Liver (tissue), 9 donors: Measurements from ENCODE around the gene VEGFB. TPM values are rescaled to one million over a fixed set of nuclear protein-coding genes. Genes with fewer than 3 reads are reported as not detected.

ENCODE experiments used
- DNase-seq: peaks from one replicate; pipeline ENCODE4 v3.0.0-alpha.2; 2017; ENCODE audit warnings: low spot score
- H3K27ac ChIP-seq, 2 donors: one replicate each; pipeline ENCODE4 v1.7.0; 2013; ENCODE audit warnings: inconsistent platforms in 2 of 2, low read length in 2 of 2, control low read depth in 1 of 2, low read depth in 1 of 2, mild to moderate bottlenecking in 1 of 2
- H3K27me3 ChIP-seq, 4 donors: one replicate each; pipeline versions ENCODE4 v1.6.1 to v1.7.0; 2013; ENCODE audit warnings: low read length in 3 of 4, inconsistent platforms in 1 of 4, mild to moderate bottlenecking in 1 of 4, moderate library complexity in 1 of 4; ENCODE audit not compliant: control insufficient read depth in 4 of 4, insufficient read depth in 4 of 4
- H3K36me3 ChIP-seq, 4 donors: one replicate each; pipeline versions ENCODE4 v1.6.1 to v1.7.0; 2013; ENCODE audit warnings: low read length in 3 of 4, mild to moderate bottlenecking in 3 of 4, low read depth in 1 of 4, moderate library complexity in 1 of 4; ENCODE audit not compliant: control insufficient read depth in 4 of 4, insufficient read depth in 3 of 4
- H3K4me1 ChIP-seq, 4 donors: one replicate each; pipeline versions ENCODE4 v1.6.1 to v1.7.0; 2013; ENCODE audit warnings: low read length in 3 of 4, mild to moderate bottlenecking in 3 of 4, moderate library complexity in 1 of 4; ENCODE audit not compliant: control insufficient read depth in 4 of 4, insufficient read depth in 4 of 4
- H3K4me3 ChIP-seq, 3 donors: one replicate each; pipeline versions ENCODE4 v1.6.1 to v1.7.0; 2013; ENCODE audit warnings: low read length in 3 of 3, control low read depth in 1 of 3, low read depth in 1 of 3, mild to moderate bottlenecking in 1 of 3
- H3K9ac ChIP-seq, 2 donors: one replicate each; pipeline ENCODE4 v1.7.0; 2013; ENCODE audit warnings: low read length in 2 of 2, mild to moderate bottlenecking in 2 of 2, moderate library complexity in 2 of 2, control low read depth in 1 of 2, low read depth in 1 of 2
- H3K9me3 ChIP-seq, 4 donors: one replicate each; pipeline versions ENCODE4 v1.6.1 to v1.7.0; 2013; ENCODE audit warnings: low read length in 3 of 4; ENCODE audit not compliant: control insufficient read depth in 4 of 4
- CTCF ChIP-seq: fragments of 150-350 bp; IDR thresholded peaks from 2 replicates; pipeline ENCODE4 v1.5.1; 2017; ENCODE audit warnings: improper control_type of control experiment, low read depth, low read length; ENCODE audit not compliant: missing input control
- EGR1 ChIP-seq, 2 donors: IDR thresholded peaks; 2 replicates each; pipeline ENCODE4 v1.6.1; 2016 to 2018; ENCODE audit warnings: antibody characterized with exemption in 2 of 2, low read depth in 2 of 2
- FOXA1 ChIP-seq: IDR thresholded peaks from 2 replicates; pipeline ENCODE4 v1.6.1; 2016; ENCODE audit warnings: antibody characterized with exemption
- FOXA2 ChIP-seq: IDR thresholded peaks from 2 replicates; pipeline ENCODE4 v1.6.1; 2016; ENCODE audit warnings: antibody characterized with exemption
- GABPA ChIP-seq, 2 donors: IDR thresholded peaks in 1 of 2; conservative IDR thresholded peaks in 1 of 2; 2 replicates each; pipeline ENCODE4 v1.6.1; 2016; ENCODE audit warnings: antibody characterized with exemption in 2 of 2, mild to moderate bottlenecking in 1 of 2, moderate library complexity in 1 of 2
- HNF4A ChIP-seq, 2 donors: conservative IDR thresholded peaks; 2 replicates each; pipeline ENCODE4 v1.6.1; 2016; ENCODE audit warnings: antibody characterized with exemption in 2 of 2, mild to moderate bottlenecking in 2 of 2
- HNF4G ChIP-seq: IDR thresholded peaks from 2 replicates; pipeline ENCODE4 v1.6.1; 2016; ENCODE audit warnings: antibody characterized with exemption
- JUND ChIP-seq, 2 donors: IDR thresholded peaks; 2 replicates each; pipeline ENCODE4 v1.6.1; 2016; ENCODE audit warnings: antibody characterized with exemption in 2 of 2
- NR2F2 ChIP-seq: IDR thresholded peaks from 2 replicates; pipeline ENCODE4 v1.6.1; 2016; ENCODE audit warnings: antibody characterized with exemption
- RAD21 ChIP-seq, 2 donors: IDR thresholded peaks; 2 replicates each; pipeline ENCODE4 v1.6.1; 2016; ENCODE audit warnings: antibody characterized with exemption in 2 of 2, mild to moderate bottlenecking in 2 of 2
- RXRA ChIP-seq, 2 donors: IDR thresholded peaks; 2 replicates each; pipeline ENCODE4 v1.6.1; 2017 to 2018; ENCODE audit warnings: antibody characterized with exemption in 2 of 2, mild to moderate bottlenecking in 1 of 2
- SP1 ChIP-seq: IDR thresholded peaks from 2 replicates; pipeline ENCODE4 v1.6.1; 2018; ENCODE audit warnings: antibody characterized with exemption, mild to moderate bottlenecking
- TAF1 ChIP-seq: conservative IDR thresholded peaks from 2 replicates; pipeline ENCODE4 v1.6.1; 2016; ENCODE audit warnings: antibody characterized with exemption, mild to moderate bottlenecking
- YY1 ChIP-seq: IDR thresholded peaks from 2 replicates; pipeline ENCODE4 v1.6.1; 2016; ENCODE audit warnings: antibody characterized with exemption, mild to moderate bottlenecking
- ZBTB33 ChIP-seq: IDR thresholded peaks from 2 replicates; pipeline ENCODE4 v1.6.1; 2016; ENCODE audit warnings: antibody characterized with exemption
- WGBS: extraction: QIAGEN DNeasy Blood & Tissue Kit; methylation state at CpG from one replicate; pipeline ENCODE4 v1.1.7; 2013; 5-methylcytosine and 5-hydroxymethylcytosine counted together
- polyA plus RNA-seq, 2 donors: library from polyadenylated mRNA; stranded (reverse) in 1 of 2; unstranded in 1 of 2; fragments of 200-250 nt in 1 of 2; fragments of >200 nt in 1 of 2; fragmentation: Nextera tagmentation in 1 of 2; extraction: Ambion mirVana in 1 of 2; gene quantifications; one replicate each; pipeline versions ENCODE4 v1.2.1 to v1.2.3, GENCODE V29; 2013 to 2015
- total RNA-seq, 2 donors: library from RNA; depleted of rRNA; stranded (reverse); fragments of >200 nt; gene quantifications; one replicate each; pipeline ENCODE4 v1.2.3, GENCODE V29; 2014
- TF ChIP-seq, protein P1 (sequence below): IDR thresholded peaks from 2 replicates; pipeline ENCODE4 v1.6.1; 2016; ENCODE audit warnings: antibody characterized with exemption
- TF ChIP-seq, protein P2 (sequence below): IDR thresholded peaks from 2 replicates; pipeline ENCODE4 v1.6.1; 2016; ENCODE audit warnings: antibody characterized with exemption, mild to moderate bottlenecking
- TF ChIP-seq, protein P3 (sequence below): IDR thresholded peaks from 2 replicates; pipeline ENCODE4 v1.6.1; 2016; ENCODE audit warnings: antibody characterized with exemption
- donor health status: healthy.
- donor health status: healthy.
- donor health status: healthy.
- donor health status: healthy.
- donor health status: healthy.

Gene VEGFB
- total and polyA plus RNA-seq, 4 donors = 3.6 to 17.3 (median 10.7) TPM

DNA sequence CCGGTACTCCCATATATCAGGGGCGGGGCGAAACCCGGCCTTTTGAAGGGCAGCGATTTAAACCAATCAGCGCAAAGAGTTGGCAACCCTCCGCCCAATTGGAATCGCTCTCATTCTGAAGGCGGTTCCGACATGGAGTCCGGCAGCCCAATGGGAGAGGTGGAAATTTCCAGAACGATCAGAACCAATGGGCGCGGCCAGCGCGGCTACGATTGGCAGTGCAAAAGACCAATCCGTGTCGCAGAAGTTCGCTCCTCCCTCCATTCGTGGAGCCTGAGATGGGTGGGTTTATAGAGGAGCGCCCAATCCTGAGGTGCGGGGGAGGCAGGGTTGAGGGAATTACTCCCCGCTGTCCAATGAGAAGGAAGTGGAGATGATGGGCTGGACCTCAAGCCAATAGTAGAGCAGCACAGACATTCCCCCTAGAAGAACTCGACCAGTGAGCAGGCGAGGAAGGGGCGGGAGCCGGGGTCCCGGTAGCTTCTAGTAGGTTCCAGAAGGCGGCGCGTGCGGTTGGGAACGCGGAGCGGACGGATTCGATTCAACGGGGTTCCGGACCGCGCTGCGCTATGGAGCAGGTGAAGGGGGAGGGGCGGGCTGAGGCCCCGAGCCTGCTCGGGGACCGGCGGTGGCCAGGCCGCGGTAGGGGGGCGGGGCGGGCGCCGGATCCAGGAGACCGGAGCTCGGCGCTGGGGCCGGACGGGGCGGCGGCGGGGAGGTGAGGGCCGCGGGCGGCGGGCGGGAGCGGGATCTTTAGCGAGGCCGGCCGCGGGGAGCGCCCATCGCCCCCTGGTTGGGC is 48.5 kb upstream of the VEGFB start, which contains the start of gene STIP1:
STIP1 (plus strand) TSS at position 479 of the 799 bp plus-strand sequence; CDS start at position 570, 91 bp downstream.
- Histone ChIP-seq H3K27me3 (no peaks in the 10 kb centered on the region), H3K9me3 (no peaks in the 10 kb centered on the region), H3K4me1 (peaks cover 2 to 25% (median 17%) of the 10 kb centered on the region in 4 donors), H3K9ac (peak within 1 kb of the TSS; percentile 76 to 87), H3K4me3 (peak within 1 kb of the TSS; percentile 57 to 83 (median 65)), H3K27ac (peak within 1 kb of the TSS; percentile 92 to 95), H3K36me3 (no peaks in the 10 kb centered on the region)
- under 1% methylated on average over 74 of the region's 74 CpGs for WGBS
- peak; percentile 99 for DNase-seq
- TF ChIP-seq FOXA1 = no peak
- TF ChIP-seq RXRA (IDR thresholded peaks at IDR 0.05) = peak in 1 of 2 donors; percentile 43
- TF ChIP-seq HNF4A (conservative IDR thresholded peaks at IDR 0.05) = no peak
- TF ChIP-seq TAF1 = peak; percentile 72
- TF ChIP-seq YY1 = peak; percentile 96
- TF ChIP-seq FOXA2 = no peak
- TF ChIP-seq, protein P1, sequence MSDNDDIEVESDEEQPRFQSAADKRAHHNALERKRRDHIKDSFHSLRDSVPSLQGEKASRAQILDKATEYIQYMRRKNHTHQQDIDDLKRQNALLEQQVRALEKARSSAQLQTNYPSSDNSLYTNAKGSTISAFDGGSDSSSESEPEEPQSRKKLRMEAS = peak; percentile 94
- TF ChIP-seq, protein P2, sequence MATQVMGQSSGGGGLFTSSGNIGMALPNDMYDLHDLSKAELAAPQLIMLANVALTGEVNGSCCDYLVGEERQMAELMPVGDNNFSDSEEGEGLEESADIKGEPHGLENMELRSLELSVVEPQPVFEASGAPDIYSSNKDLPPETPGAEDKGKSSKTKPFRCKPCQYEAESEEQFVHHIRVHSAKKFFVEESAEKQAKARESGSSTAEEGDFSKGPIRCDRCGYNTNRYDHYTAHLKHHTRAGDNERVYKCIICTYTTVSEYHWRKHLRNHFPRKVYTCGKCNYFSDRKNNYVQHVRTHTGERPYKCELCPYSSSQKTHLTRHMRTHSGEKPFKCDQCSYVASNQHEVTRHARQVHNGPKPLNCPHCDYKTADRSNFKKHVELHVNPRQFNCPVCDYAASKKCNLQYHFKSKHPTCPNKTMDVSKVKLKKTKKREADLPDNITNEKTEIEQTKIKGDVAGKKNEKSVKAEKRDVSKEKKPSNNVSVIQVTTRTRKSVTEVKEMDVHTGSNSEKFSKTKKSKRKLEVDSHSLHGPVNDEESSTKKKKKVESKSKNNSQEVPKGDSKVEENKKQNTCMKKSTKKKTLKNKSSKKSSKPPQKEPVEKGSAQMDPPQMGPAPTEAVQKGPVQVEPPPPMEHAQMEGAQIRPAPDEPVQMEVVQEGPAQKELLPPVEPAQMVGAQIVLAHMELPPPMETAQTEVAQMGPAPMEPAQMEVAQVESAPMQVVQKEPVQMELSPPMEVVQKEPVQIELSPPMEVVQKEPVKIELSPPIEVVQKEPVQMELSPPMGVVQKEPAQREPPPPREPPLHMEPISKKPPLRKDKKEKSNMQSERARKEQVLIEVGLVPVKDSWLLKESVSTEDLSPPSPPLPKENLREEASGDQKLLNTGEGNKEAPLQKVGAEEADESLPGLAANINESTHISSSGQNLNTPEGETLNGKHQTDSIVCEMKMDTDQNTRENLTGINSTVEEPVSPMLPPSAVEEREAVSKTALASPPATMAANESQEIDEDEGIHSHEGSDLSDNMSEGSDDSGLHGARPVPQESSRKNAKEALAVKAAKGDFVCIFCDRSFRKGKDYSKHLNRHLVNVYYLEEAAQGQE = no peak
- peak; percentile 100 for TF ChIP-seq SP1
- peak; percentile 6 for TF ChIP-seq CTCF
- TF ChIP-seq JUND (IDR thresholded peaks at IDR 0.05) = peak in 1 of 2 donors; percentile 22
- peak; percentile 29 for TF ChIP-seq NR2F2
- TF ChIP-seq, protein P3, sequence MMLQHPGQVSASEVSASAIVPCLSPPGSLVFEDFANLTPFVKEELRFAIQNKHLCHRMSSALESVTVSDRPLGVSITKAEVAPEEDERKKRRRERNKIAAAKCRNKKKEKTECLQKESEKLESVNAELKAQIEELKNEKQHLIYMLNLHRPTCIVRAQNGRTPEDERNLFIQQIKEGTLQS = peak; percentile 18
- peak in 1 of 2 donors; percentile 52 for TF ChIP-seq RAD21 (IDR thresholded peaks at IDR 0.05)
- peak; percentile 56 to 72 for TF ChIP-seq GABPA (IDR thresholded peaks at IDR 0.05 in 1 of 2, conservative IDR thresholded peaks at IDR 0.05 in 1 of 2)
- no peak for TF ChIP-seq HNF4G
- peak; percentile 94 to 98 for TF ChIP-seq EGR1 (IDR thresholded peaks at IDR 0.05; ENCODE audit: low read depth in 2 of 2)
- peak; percentile 54 for TF ChIP-seq ZBTB33
